Measurements from ENCODE around the gene RSBN1L.
"Not testable (repeated sequence)": the region's sequence is repeated elsewhere in the genome, so short reads cannot be mapped to it uniquely, and the experiment has no call there.

The RSBN1L gene

GRCh38 chr7:77696057-77696642 lies at the start of gene RSBN1L:
RSBN1L (plus strand) TSS chr7:77696459; CDS start chr7:77696470, 11 bp downstream.
- DNase-seq = peak; percentile 99

- DNase-seq = no peak
Observed at GRCh38 chr7:77648742-77649338, 47.4 kb upstream of the RSBN1L start.

- DNase-seq = no peak
Observed at GRCh38 chr7:77649716-77650349, 46.4 kb upstream of the RSBN1L start.

- DNase-seq = peak; percentile 71
Observed at GRCh38 chr7:77651575-77652162, 44.6 kb upstream of the RSBN1L start.

GRCh38 chr7:77652826-77653225 lies 43.4 kb upstream of the RSBN1L start:
- DNase-seq = not testable (repeated sequence)

GRCh38 chr7:77653572-77653971 lies 42.7 kb upstream of the RSBN1L start:
- no peak for DNase-seq

- DNase-seq = no peak
Observed at GRCh38 chr7:77655356-77655755, 40.9 kb upstream of the RSBN1L start.

- DNase-seq = no peak
Observed at GRCh38 chr7:77655836-77656455, 40.3 kb upstream of the RSBN1L start.

GRCh38 chr7:77657427-77658224 lies 38.6 kb upstream of the RSBN1L start:
- peak; percentile 89 for DNase-seq

GRCh38 chr7:77658928-77659327 lies 37.3 kb upstream of the RSBN1L start:
- no peak for DNase-seq

- no peak for DNase-seq
Observed at GRCh38 chr7:77661816-77662215, 34.4 kb upstream of the RSBN1L start.

- no peak for DNase-seq
Observed at GRCh38 chr7:77662869-77663268, 33.4 kb upstream of the RSBN1L start.

- DNase-seq = no peak
Observed at GRCh38 chr7:77664715-77665114, 31.5 kb upstream of the RSBN1L start.

- no peak for DNase-seq
Observed at GRCh38 chr7:77665161-77665560, 31.1 kb upstream of the RSBN1L start.

- DNase-seq = no peak
Observed at GRCh38 chr7:77667459-77668086, 28.7 kb upstream of the RSBN1L start.

GRCh38 chr7:77674878-77675277 lies 21.4 kb upstream of the RSBN1L start:
- DNase-seq = peak; percentile 66

GRCh38 chr7:77679608-77680007 lies 16.7 kb upstream of the RSBN1L start:
- peak; percentile 98 for DNase-seq

- peak; percentile 53 for DNase-seq
Observed at GRCh38 chr7:77680266-77680665, 16.0 kb upstream of the RSBN1L start.

- DNase-seq = no peak
Observed at GRCh38 chr7:77684030-77684429, 12.2 kb upstream of the RSBN1L start.

GRCh38 chr7:77685233-77685632 lies 11.0 kb upstream of the RSBN1L start:
- peak; percentile 94 for DNase-seq

GRCh38 chr7:77687100-77687746 lies 9.0 kb upstream of the RSBN1L start:
- peak; percentile 79 for DNase-seq

GRCh38 chr7:77687747-77688144 lies 8.5 kb upstream of the RSBN1L start:
- peak; percentile 75 for DNase-seq

All from DMS53 (cell line).